K562 (cell line): ENCODE data around the gene C16orf92. TPM values are rescaled to one million over a fixed set of nuclear protein-coding genes. Genes with fewer than 3 reads are reported as not detected.

Experiments used
- ATAC-seq: fragments of 200-7000 bp; cut with Tn5 transposase; 3 replicates; pipeline ENCODE4 v1.9.1; 2020; ENCODE audit warnings: moderate library complexity
- BruUV-seq: library from RNA; stranded (reverse); fragments of 400-500 nt; replicated peaks from 2 replicates; lab custom pipeline; 2021; lab: Mats Ljungman, UMichigan
- CTCF ChIA-PET: fragments of 300-600 bp; formaldehyde crosslinking; extraction: SDS; loops from one replicate; lab custom pipeline; 2021; ENCODE audit warnings: low intra/inter-chr PET ratio; lab: Yijun Ruan, JAX
- POLR2A ChIA-PET: fragments of 300-600, 350-650 bp; sonication (Branson Sonifier 250); formaldehyde crosslinking; extraction: SDS; loops from one replicate; lab custom pipeline; 2021; ENCODE audit warnings: antibody characterized with exemption, inconsistent platforms; lab: Yijun Ruan, JAX
- DNase-seq, 4 experiments: peaks; one replicate each; pipeline versions ENCODE4 v3.0.0 to v3.0.0-alpha.2; 2011 to 2018; ENCODE audit warnings: low spot score in 3 of 4, mixed read lengths in 3 of 4; ENCODE audit errors: extremely low read depth in 1 of 4
- FAIRE-seq: peaks from 2 replicates; lab custom pipeline; 2011; peaks lifted over from hg19 to GRCh38; lab: Jason Lieb, UNC
- H2AFZ ChIP-seq: 2 replicates; pipeline ENCODE4 v1.6.0; 2011; ENCODE audit warnings: low read depth, low read length, control low read depth, inconsistent platforms
- H3K27ac ChIP-seq: fragments of 200-600 bp; 3 replicates; pipeline ENCODE4 v1.8.0; 2011; ENCODE audit warnings: low read depth, mild to moderate bottlenecking, control low read depth, inconsistent platforms, low read length, moderate library complexity, mixed read lengths; ENCODE audit errors: extremely low read depth
- H3K27me3 ChIP-seq, 2 experiments: fragments of 300-600 bp in 1 of 2; 2 replicates in 1 of 2; 3 replicates in 1 of 2; pipeline versions ENCODE4 v1.6.0 to v1.8.0; 2011; ENCODE audit warnings: inconsistent platforms in 2 of 2, low read length in 2 of 2, mild to moderate bottlenecking in 1 of 2, mixed read lengths in 1 of 2, moderate library complexity in 1 of 2; ENCODE audit not compliant: control insufficient read depth in 2 of 2, insufficient read depth in 2 of 2
- H3K36me3 ChIP-seq: fragments of 300-600 bp; 3 replicates; pipeline ENCODE4 v1.8.0; 2011; ENCODE audit warnings: mild to moderate bottlenecking, low read length, inconsistent platforms; ENCODE audit not compliant: control insufficient read depth, insufficient read depth
- H3K4me1 ChIP-seq, 2 experiments: fragments of 200-600 bp in 1 of 2; replicated peaks in 1 of 2; 2 replicates in 1 of 2; 3 replicates in 1 of 2; pipeline versions ENCODE4 v1.5.1 to v1.8.0; 2011; ENCODE audit warnings: inconsistent platforms in 2 of 2, low read length in 2 of 2, mild to moderate bottlenecking in 1 of 2, mixed read lengths in 1 of 2, moderate library complexity in 1 of 2; ENCODE audit not compliant: control insufficient read depth in 2 of 2, insufficient read depth in 2 of 2
- H3K4me2 ChIP-seq: 2 replicates; pipeline ENCODE4 v1.6.1; 2011; ENCODE audit warnings: low read length, control low read depth, inconsistent platforms, mixed read lengths; ENCODE audit not compliant: insufficient read depth
- H3K4me3 ChIP-seq: fragments of 200-600 bp; sonication (generic), shearing (Covaris generic); 2 replicates; pipeline ENCODE4 v1.5.1; 2016; ENCODE audit warnings: control low read depth, inconsistent platforms
- H3K79me2 ChIP-seq: fragments of 200-600 bp; 3 replicates; pipeline ENCODE4 v1.8.0; 2011; ENCODE audit warnings: low read length, inconsistent platforms; ENCODE audit not compliant: control insufficient read depth, insufficient read depth
- H3K9ac ChIP-seq, 2 experiments: 2 replicates each; pipeline versions ENCODE4 v1.6.0 to v1.6.1; 2011; ENCODE audit warnings: low read depth in 2 of 2, low read length in 2 of 2, control low read depth in 1 of 2, inconsistent platforms in 1 of 2, mild to moderate bottlenecking in 1 of 2, mixed read lengths in 1 of 2; ENCODE audit not compliant: insufficient read depth in 1 of 2
- H3K9me1 ChIP-seq: one replicate; pipeline ENCODE4 v1.6.0; 2011; ENCODE audit warnings: inconsistent platforms, mild to moderate bottlenecking, low read length, moderate library complexity; ENCODE audit not compliant: control insufficient read depth, insufficient read depth
- H3K9me3 ChIP-seq: replicated peaks from 2 replicates; pipeline ENCODE4 v1.5.1; 2011; ENCODE audit warnings: low read depth, low read length, inconsistent platforms; ENCODE audit not compliant: control insufficient read depth, insufficient read depth
- H4K20me1 ChIP-seq: replicated peaks from 2 replicates; pipeline ENCODE4 v1.6.1; 2011; ENCODE audit warnings: low read length, inconsistent platforms, mixed read lengths; ENCODE audit not compliant: control insufficient read depth, insufficient read depth
- ERF ChIP-seq: fragments of 450-650 bp; formaldehyde crosslinking; IDR thresholded peaks from 2 replicates; pipeline ENCODE4 v1.4.0; 2020; ENCODE audit warnings: mild to moderate bottlenecking, mixed read lengths
- HBP1 ChIP-seq: fragments of 450-650 bp; formaldehyde crosslinking; IDR thresholded peaks from 2 replicates; pipeline ENCODE4 v1.4.0; 2022; ENCODE audit warnings: missing genetic modification characterization
- NONO ChIP-seq, 2 experiments: fragments of 200-400 bp in 1 of 2; fragments of 450-650 bp in 1 of 2; formaldehyde crosslinking in 1 of 2; IDR thresholded peaks; 2 replicates each; pipeline ENCODE4 v1.6.1; 2017; ENCODE audit warnings: low read depth in 2 of 2, mild to moderate bottlenecking in 2 of 2, moderate library complexity in 2 of 2, low read length in 1 of 2
- SNIP1 ChIP-seq: fragments of 450-650 bp; IDR thresholded peaks from 2 replicates; pipeline ENCODE4 v1.7.1; 2017; ENCODE audit warnings: low read depth, mild to moderate bottlenecking
- THRB ChIP-seq: fragments of 450-650 bp; formaldehyde crosslinking; conservative IDR thresholded peaks from 2 replicates; pipeline ENCODE4 v1.4.0; 2022; ENCODE audit warnings: mild to moderate bottlenecking, missing genetic modification characterization
- ZBTB33 ChIP-seq: sonication (generic); formaldehyde crosslinking; IDR thresholded peaks from 2 replicates; pipeline ENCODE4 v1.8.1; 2023; ENCODE audit warnings: mild to moderate bottlenecking, missing genetic modification reagents
- ZNF696 ChIP-seq: fragments of 250-450 bp; sonication (Bioruptor Pico); conservative IDR thresholded peaks from 2 replicates; pipeline ENCODE4 v1.4.0; 2020; ENCODE audit warnings: mild to moderate bottlenecking, moderate library complexity
- WGBS: fragments of 100-300 bp; shearing (Covaris generic); methylation state at CpG from one replicate; pipeline ENCODE4 v1.1.6; 2016; ENCODE audit warnings: low coverage, mixed read lengths; ENCODE audit not compliant: insufficient coverage; ENCODE audit errors: missing lambda C conversion rate; 5-methylcytosine and 5-hydroxymethylcytosine counted together
- in situ Hi-C: fragments of 300-500 bp; cut with MboI; formaldehyde crosslinking; loops from 4 replicates; pipeline ENCODE4 v1.15.0; 2018; ENCODE audit warnings: inconsistent platforms, mixed read lengths
- intact Hi-C: fragments of 100-400 bp; cut with micrococcal nuclease; formaldehyde crosslinking; loops from 2 replicates; pipeline ENCODE4 v1.14.2; 2022
- polyA plus RNA-seq, 8 experiments: library from polyadenylated mRNA; depleted of rRNA in 4 of 8; stranded (reverse) in 5 of 8; unstranded in 3 of 8; fragments of >200 nt; fragmentation: Nextera tagmentation in 2 of 8; fragmentation: Illumina TruSeq in 1 of 8; extraction: Ambion mirVana in 2 of 8; extraction: Trizol in 1 of 8; gene quantifications; 2 replicates each; pipeline versions ENCODE4 v1.2.1 to v1.2.3, GENCODE V29; 2011 to 2014; ENCODE audit warnings: inconsistent platforms in 1 of 8, missing spikeins in 1 of 8
- total RNA-seq, 7 experiments: library from RNA; depleted of rRNA in 6 of 7; stranded (reverse); fragments of >200 nt in 6 of 7; fragmentation: Illumina TruSeq in 2 of 7; extraction: Trizol in 2 of 7; gene quantifications; 2 replicates each; pipeline versions ENCODE4 v1.2.1 to v1.2.3, GENCODE V29; 2011 to 2021; ENCODE audit warnings: low replicate concordance in 1 of 7

C16orf92 gene
- total and polyA plus RNA-seq, 9 of the 15 experiments (the other 6 are each of a cell fraction or from before 2014, with no cell fraction given): not detected

- Histone ChIP-seq H4K20me1 (no peaks in the 10 kb centered on the region), H3K9ac (peak overlapping the region in 1 of 2 experiments; percentile 70; a peak in 1 of 4 replicates), H3K27me3 (no peaks in the 10 kb centered on the region), H3K4me3 (no peak overlapping the region), H2AFZ (no peak overlapping the region), H3K4me1 (peaks cover 3 to 33% of the 10 kb centered on the region in 2 experiments; a peak in 4 of 5 replicates), H3K9me1 (no peaks in the 10 kb centered on the region), H3K36me3 (peaks cover 94% of the 10 kb centered on the region; the same call in 2 of the 3 replicates), H3K9me3 (no peaks in the 10 kb centered on the region), H3K27ac (no peak overlapping the region), H3K4me2 (no peak overlapping the region), H3K79me2 (no peaks in the 10 kb centered on the region)
- ChIA-PET CTCF (no interaction called here), POLR2A (interaction anchor here (1.0 to 2.1 kb wide), 3 partner anchors 9 to 15 kb away, joined by 3 to 14 read pairs (median 9); partner anchors contain the start of gene TAOK2)
- in situ Hi-C loops (no loop called here), intact Hi-C loops (no loop called here)
- 81% methylated on average over 23 of the region's 23 CpGs for WGBS
- no peak for DNase-seq
- FAIRE-seq: no peak
- BruUV-seq: no TSS peak
- no peak for TF ChIP-seq SNIP1
- TF ChIP-seq ZNF696 (CRISPR knock-in tag): no peak
- TF ChIP-seq ERF (CRISPR knock-in tag): no peak
- peak; percentile 84 for TF ChIP-seq ZBTB33
- TF ChIP-seq THRB: 0 out of 2 replicates have a peak, but pooled peaks have one; percentile 39
- 0 out of 2 replicates have a peak, but pooled peaks have one; percentile 25 for TF ChIP-seq HBP1 (CRISPR knock-in tag)
- no peak for TF ChIP-seq NONO (IDR thresholded peaks at IDR 0.05; ENCODE audit: low read depth in 2 of 2, low read length in 1 of 2)
- no peak for ATAC-seq
Measured at GRCh38 chr16:29989111-29989858, 33.7 kb upstream of the C16orf92 start.
